Choroid plexus epithelial cell (primary cell): ENCODE results near the gene KMT2E.
"Not testable (repeated sequence)": the region's sequence is repeated elsewhere in the genome, so short reads cannot be mapped to it uniquely, and the experiment has no call there.

ENCODE experiments used
- DNase-seq: peaks from one replicate; pipeline ENCODE4 v3.0.0-alpha.2; 2010; ENCODE audit warnings: low read depth
- H3K4me3 ChIP-seq: 2 replicates; pipeline ENCODE4 v1.5.1; 2011; ENCODE audit warnings: low read depth, mild to moderate bottlenecking, control low read depth, low read length, moderate library complexity
- CTCF ChIP-seq: conservative IDR thresholded peaks from 2 replicates; pipeline ENCODE4 v1.5.1; 2011; ENCODE audit warnings: low read depth, mild to moderate bottlenecking, control low read depth, inconsistent platforms, low read length, moderate library complexity

KMT2E gene

GRCh38 chr7:105046414-105046813, 32.4 kb downstream of the KMT2E start:
- TF ChIP-seq CTCF = no peak
- DNase-seq = peak; percentile 72

GRCh38 chr7:105047932-105048331, 33.9 kb downstream of the KMT2E start:
- no peak overlapping the region for H3K4me3 ChIP-seq
- DNase-seq = no peak
- no peak for TF ChIP-seq CTCF

More at GRCh38 chr7:105046414-105046813, 32.4 kb downstream of the KMT2E start:
- no peak overlapping the region for H3K4me3 ChIP-seq

- TF ChIP-seq CTCF = no peak
- no peak overlapping the region for H3K4me3 ChIP-seq
- no peak for DNase-seq
Measured at GRCh38 chr7:105050493-105050892, 36.5 kb downstream of the KMT2E start.

- not testable (repeated sequence) for DNase-seq
Measured at GRCh38 chr7:105050899-105051298, 36.9 kb downstream of the KMT2E start.

GRCh38 chr7:105055084-105055483, 41.1 kb downstream of the KMT2E start:
- no peak for TF ChIP-seq CTCF
- DNase-seq = no peak
- H3K4me3 ChIP-seq = no peak overlapping the region

More at GRCh38 chr7:105050899-105051298, 36.9 kb downstream of the KMT2E start:
- H3K4me3 ChIP-seq = not testable (repeated sequence)

GRCh38 chr7:105055621-105056020, 41.6 kb downstream of the KMT2E start:
- TF ChIP-seq CTCF = no peak
- H3K4me3 ChIP-seq = no peak overlapping the region
- DNase-seq = no peak

- DNase-seq = no peak
- no peak overlapping the region for H3K4me3 ChIP-seq
- TF ChIP-seq CTCF = no peak
Measured at GRCh38 chr7:105057472-105057871, 43.5 kb downstream of the KMT2E start.

- DNase-seq = no peak
- TF ChIP-seq CTCF = no peak
- H3K4me3 ChIP-seq = no peak overlapping the region
Measured at GRCh38 chr7:105060437-105060836, 46.4 kb downstream of the KMT2E start.
